ENCODE data around the gene EHMT1.

The EHMT1 gene

GRCh38 chr9:137618105-137619067, at the start of gene EHMT1:
EHMT1 (plus strand) TSS chr9:137619005; CDS start chr9:137619029, 24 bp downstream.
- no peak for TF ChIP-seq FOXM1 (IDR thresholded peaks at IDR 0.05; ENCODE audit: borderline replicate concordance)
- no peak for TF ChIP-seq BHLHE40 (IDR thresholded peaks at IDR 0.05; ENCODE audit: borderline replicate concordance)
- TF ChIP-seq NFRKB (IDR thresholded peaks at IDR 0.05) = no peak
- no peak for TF ChIP-seq SP1 (IDR thresholded peaks at IDR 0.05)
- no peak for TF ChIP-seq FOXK2 (IDR thresholded peaks at IDR 0.05)
- TF ChIP-seq TARDBP (IDR thresholded peaks at IDR 0.05) = no peak
- no peak for TF ChIP-seq L3MBTL2 (conservative IDR thresholded peaks at IDR 0.05)
- TF ChIP-seq, protein P1, sequence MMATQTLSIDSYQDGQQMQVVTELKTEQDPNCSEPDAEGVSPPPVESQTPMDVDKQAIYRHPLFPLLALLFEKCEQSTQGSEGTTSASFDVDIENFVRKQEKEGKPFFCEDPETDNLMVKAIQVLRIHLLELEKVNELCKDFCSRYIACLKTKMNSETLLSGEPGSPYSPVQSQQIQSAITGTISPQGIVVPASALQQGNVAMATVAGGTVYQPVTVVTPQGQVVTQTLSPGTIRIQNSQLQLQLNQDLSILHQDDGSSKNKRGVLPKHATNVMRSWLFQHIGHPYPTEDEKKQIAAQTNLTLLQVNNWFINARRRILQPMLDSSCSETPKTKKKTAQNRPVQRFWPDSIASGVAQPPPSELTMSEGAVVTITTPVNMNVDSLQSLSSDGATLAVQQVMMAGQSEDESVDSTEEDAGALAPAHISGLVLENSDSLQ (IDR thresholded peaks at IDR 0.05) = no peak
- no peak for TF ChIP-seq FOXA1 (IDR thresholded peaks at IDR 0.05)
- TF ChIP-seq ELF4 (IDR thresholded peaks at IDR 0.05) = no peak
- TF ChIP-seq LEF1 (IDR thresholded peaks at IDR 0.05; ENCODE audit: borderline replicate concordance) = no peak
- no peak for TF ChIP-seq SUZ12 (IDR thresholded peaks at IDR 0.05)
- TF ChIP-seq HDGF (IDR thresholded peaks at IDR 0.05; ENCODE audit: borderline replicate concordance) = no peak
- no peak for TF ChIP-seq CTBP1 (IDR thresholded peaks at IDR 0.05; ENCODE audit: borderline replicate concordance)
- TF ChIP-seq ARNT (IDR thresholded peaks at IDR 0.05) = no peak
- TF ChIP-seq ZNF384 (IDR thresholded peaks at IDR 0.05) = no peak
- ChIA-PET CTCF (no interaction called here), POLR2A (interaction anchor here (0.9 to 1.6 kb wide), 9 partner anchors 8 to 55 kb away, joined by 3 to 9 read pairs (median 4); partner anchors contain the start of genes ARRDC1 and ZMYND19)
- DNase-seq (ENCODE audit: extremely low spot score) = peak; percentile 98

DNA sequence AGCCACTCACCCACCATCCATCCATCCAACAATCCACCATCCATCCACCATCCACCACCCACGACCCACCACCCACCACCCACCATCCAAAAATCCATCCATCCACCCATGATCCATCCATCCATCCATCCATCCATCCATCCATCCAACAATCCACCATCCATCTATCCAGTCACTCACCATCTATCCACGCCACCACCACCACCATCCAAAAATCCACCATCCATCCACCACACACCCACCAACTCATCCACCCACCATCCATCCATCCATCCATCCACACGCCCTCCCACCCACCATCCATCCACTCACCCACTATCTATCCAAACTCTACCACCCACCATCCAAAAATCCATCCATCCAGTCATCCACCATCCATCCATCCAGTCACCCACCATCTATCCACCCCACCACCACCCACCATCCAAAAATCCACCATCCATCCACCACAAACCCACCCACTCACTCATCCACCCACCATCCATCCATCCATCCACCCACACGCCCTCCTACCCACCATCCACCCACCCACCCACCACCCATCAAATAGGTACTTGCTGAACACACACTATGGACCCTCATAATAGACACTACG, 49.1 kb upstream of the EHMT1 start:
- ChIA-PET CTCF (no interaction called here), POLR2A (no interaction called here)
- TF ChIP-seq BHLHE40 (IDR thresholded peaks at IDR 0.05; ENCODE audit: borderline replicate concordance) = no peak
- no peak for TF ChIP-seq ARNT (IDR thresholded peaks at IDR 0.05)
- no peak for TF ChIP-seq LEF1 (IDR thresholded peaks at IDR 0.05; ENCODE audit: borderline replicate concordance)
- TF ChIP-seq HDGF (IDR thresholded peaks at IDR 0.05; ENCODE audit: borderline replicate concordance) = no peak
- TF ChIP-seq, protein P1 (IDR thresholded peaks at IDR 0.05) = no peak
- TF ChIP-seq SUZ12 (IDR thresholded peaks at IDR 0.05) = no peak
- TF ChIP-seq L3MBTL2 (conservative IDR thresholded peaks at IDR 0.05) = no peak
- TF ChIP-seq FOXK2 (IDR thresholded peaks at IDR 0.05) = no peak
- TF ChIP-seq ELF4 (IDR thresholded peaks at IDR 0.05) = no peak
- no peak for TF ChIP-seq CTBP1 (IDR thresholded peaks at IDR 0.05; ENCODE audit: borderline replicate concordance)
- no peak for TF ChIP-seq SP1 (IDR thresholded peaks at IDR 0.05)
- TF ChIP-seq ZNF384 (IDR thresholded peaks at IDR 0.05) = no peak
- no peak for TF ChIP-seq TARDBP (IDR thresholded peaks at IDR 0.05)
- TF ChIP-seq NFRKB (IDR thresholded peaks at IDR 0.05) = no peak
- TF ChIP-seq FOXM1 (IDR thresholded peaks at IDR 0.05; ENCODE audit: borderline replicate concordance) = no peak
- DNase-seq (ENCODE audit: extremely low spot score) = no peak

DNA sequence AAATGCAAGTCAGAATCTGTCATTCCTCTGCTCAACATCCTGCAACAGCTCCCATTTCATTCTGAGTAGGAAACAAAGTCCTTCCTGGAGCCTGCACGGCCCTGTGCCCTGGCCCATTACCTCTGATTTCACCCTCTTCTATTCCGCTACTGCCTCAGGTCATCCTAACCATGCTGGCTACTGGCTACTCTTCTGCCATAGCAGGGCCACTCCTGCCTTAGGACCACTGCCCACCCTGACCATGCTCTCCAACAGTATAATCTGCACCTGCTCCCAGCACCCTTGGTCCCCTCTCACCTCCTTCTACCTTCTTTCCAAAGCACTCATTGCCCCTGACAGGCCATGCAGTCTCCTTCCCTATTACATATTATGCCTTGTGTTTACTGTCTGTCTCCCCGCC, 48.2 kb upstream of the EHMT1 start:
- POLR2A ChIA-PET = no interaction called here
- no peak for TF ChIP-seq BHLHE40 (IDR thresholded peaks at IDR 0.05; ENCODE audit: borderline replicate concordance)
- TF ChIP-seq NFRKB (IDR thresholded peaks at IDR 0.05) = no peak
- CTCF ChIA-PET = no interaction called here
- no peak for DNase-seq (ENCODE audit: extremely low spot score)

DNA sequence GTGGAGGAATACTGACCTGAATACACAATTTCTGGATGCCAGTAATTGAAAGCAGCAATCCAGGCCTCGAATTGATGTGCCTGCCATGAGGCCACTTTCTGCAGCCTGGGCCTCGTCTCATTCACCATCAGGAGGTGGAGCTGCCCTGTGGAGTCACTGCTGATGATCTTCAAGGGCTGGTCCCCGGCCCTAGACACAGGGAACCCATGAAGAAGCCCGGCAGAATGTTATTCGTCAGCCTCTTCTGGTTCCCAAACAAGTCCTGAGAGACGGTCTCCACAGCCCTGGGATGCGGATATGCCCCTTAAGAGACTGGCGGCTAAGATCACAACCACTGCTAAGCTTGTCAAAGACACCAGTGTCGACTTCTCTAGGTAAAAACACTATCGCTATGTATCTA, 44.6 kb upstream of the EHMT1 start:
- ChIA-PET CTCF (no interaction called here), POLR2A (no interaction called here)
- no peak for TF ChIP-seq NFRKB (IDR thresholded peaks at IDR 0.05)
- no peak for TF ChIP-seq ZNF384 (IDR thresholded peaks at IDR 0.05)
- TF ChIP-seq SP1 (IDR thresholded peaks at IDR 0.05) = no peak
- TF ChIP-seq, protein P1 (IDR thresholded peaks at IDR 0.05) = no peak
- no peak for TF ChIP-seq LEF1 (IDR thresholded peaks at IDR 0.05; ENCODE audit: borderline replicate concordance)
- no peak for TF ChIP-seq HDGF (IDR thresholded peaks at IDR 0.05; ENCODE audit: borderline replicate concordance)
- no peak for TF ChIP-seq TARDBP (IDR thresholded peaks at IDR 0.05)
- TF ChIP-seq FOXK2 (IDR thresholded peaks at IDR 0.05) = no peak
- TF ChIP-seq FOXM1 (IDR thresholded peaks at IDR 0.05; ENCODE audit: borderline replicate concordance) = no peak
- no peak for DNase-seq (ENCODE audit: extremely low spot score)

DNA sequence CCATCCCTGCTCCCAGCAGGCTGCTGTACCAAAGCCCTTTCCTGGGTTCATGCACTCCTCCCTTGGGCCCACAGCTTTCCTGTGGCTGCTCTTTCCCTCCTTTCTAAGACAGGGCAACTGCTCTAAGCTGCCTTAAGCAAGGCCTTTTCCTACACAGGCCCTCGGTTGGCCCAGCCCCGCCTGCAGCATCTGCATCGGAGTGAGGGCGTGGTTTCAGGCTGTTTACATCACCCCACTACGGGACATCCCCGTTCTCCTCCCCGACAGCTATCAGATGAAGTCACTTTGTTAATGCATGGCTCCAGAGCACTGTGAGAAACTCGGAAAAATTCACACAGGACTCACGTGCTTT, 43.5 kb upstream of the EHMT1 start:
- POLR2A ChIA-PET = no interaction called here
- CTCF ChIA-PET = no interaction called here
- TF ChIP-seq NFRKB (IDR thresholded peaks at IDR 0.05) (no peak), HDGF (IDR thresholded peaks at IDR 0.05; ENCODE audit: borderline replicate concordance) (no peak), SP1 (IDR thresholded peaks at IDR 0.05) (no peak)
- DNase-seq (ENCODE audit: extremely low spot score) = no peak

- DNase-seq (ENCODE audit: extremely low spot score) = no peak
- ChIA-PET POLR2A (no interaction called here), CTCF (no interaction called here)
- TF ChIP-seq FOXM1 (IDR thresholded peaks at IDR 0.05; ENCODE audit: borderline replicate concordance) (no peak), TARDBP (IDR thresholded peaks at IDR 0.05) (no peak), FOXA1 (IDR thresholded peaks at IDR 0.05) (no peak), ARNT (IDR thresholded peaks at IDR 0.05) (no peak), SP1 (IDR thresholded peaks at IDR 0.05) (no peak), LEF1 (IDR thresholded peaks at IDR 0.05; ENCODE audit: borderline replicate concordance) (no peak), HDGF (IDR thresholded peaks at IDR 0.05; ENCODE audit: borderline replicate concordance) (no peak)
- TF ChIP-seq, protein P1 (IDR thresholded peaks at IDR 0.05) = no peak
Measured at GRCh38 chr9:137575716-137576411, 42.9 kb upstream of the EHMT1 start.

Data from HEK293T (cell line).